ENCODE results near the gene TAOK3. TPM values are rescaled to one million over a fixed set of nuclear protein-coding genes. Genes with fewer than 3 reads are reported as not detected.

TAOK3 gene
- total and polyA plus RNA-seq, 9 of the 15 experiments (the other 6 are each of a cell fraction or from before 2014, with no cell fraction given): 24.3 to 83.5 (median 47.1) TPM

GRCh38 chr12:118187751-118188435 lies 184.8 kb downstream of the TAOK3 start (continued):
- TF ChIP-seq PCBP1 (IDR thresholded peaks at IDR 0.05; ENCODE audit: low read depth, low read length, poor library complexity, severe bottlenecking) (no peak), TAF7 (tag; IDR thresholded peaks at IDR 0.05) (no peak), GMEB1 (CRISPR knock-in tag; IDR thresholded peaks at IDR 0.05) (no peak), SMARCA4 (IDR thresholded peaks at IDR 0.05) (peak; percentile 31; the same call in 1 of the 2 replicates), HNRNPL (IDR thresholded peaks at IDR 0.05; ENCODE audit: low read depth, low read length) (no peak), ZNF644 (tag; IDR thresholded peaks at IDR 0.05; ENCODE audit: low read depth) (no peak), ARID1B (IDR thresholded peaks at IDR 0.05) (peak; percentile 59), NFIX (CRISPR knock-in tag; IDR thresholded peaks at IDR 0.05; ENCODE audit: low read depth) (no peak), ASH1L (IDR thresholded peaks at IDR 0.05; ENCODE audit: borderline replicate concordance, low read depth, partially characterized antibody) (no peak), NBN (IDR thresholded peaks at IDR 0.05; ENCODE audit: low read depth) (no peak), ZNF175 (CRISPR knock-in tag; IDR thresholded peaks at IDR 0.05; ENCODE audit: low read depth) (no peak)
- TF ChIP-seq, protein P1, sequence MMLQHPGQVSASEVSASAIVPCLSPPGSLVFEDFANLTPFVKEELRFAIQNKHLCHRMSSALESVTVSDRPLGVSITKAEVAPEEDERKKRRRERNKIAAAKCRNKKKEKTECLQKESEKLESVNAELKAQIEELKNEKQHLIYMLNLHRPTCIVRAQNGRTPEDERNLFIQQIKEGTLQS (IDR thresholded peaks at IDR 0.05): no peak
- TF ChIP-seq, protein P1 (CRISPR knock-in tag; conservative IDR thresholded peaks at IDR 0.05): no peak
- TF ChIP-seq, protein P2, sequence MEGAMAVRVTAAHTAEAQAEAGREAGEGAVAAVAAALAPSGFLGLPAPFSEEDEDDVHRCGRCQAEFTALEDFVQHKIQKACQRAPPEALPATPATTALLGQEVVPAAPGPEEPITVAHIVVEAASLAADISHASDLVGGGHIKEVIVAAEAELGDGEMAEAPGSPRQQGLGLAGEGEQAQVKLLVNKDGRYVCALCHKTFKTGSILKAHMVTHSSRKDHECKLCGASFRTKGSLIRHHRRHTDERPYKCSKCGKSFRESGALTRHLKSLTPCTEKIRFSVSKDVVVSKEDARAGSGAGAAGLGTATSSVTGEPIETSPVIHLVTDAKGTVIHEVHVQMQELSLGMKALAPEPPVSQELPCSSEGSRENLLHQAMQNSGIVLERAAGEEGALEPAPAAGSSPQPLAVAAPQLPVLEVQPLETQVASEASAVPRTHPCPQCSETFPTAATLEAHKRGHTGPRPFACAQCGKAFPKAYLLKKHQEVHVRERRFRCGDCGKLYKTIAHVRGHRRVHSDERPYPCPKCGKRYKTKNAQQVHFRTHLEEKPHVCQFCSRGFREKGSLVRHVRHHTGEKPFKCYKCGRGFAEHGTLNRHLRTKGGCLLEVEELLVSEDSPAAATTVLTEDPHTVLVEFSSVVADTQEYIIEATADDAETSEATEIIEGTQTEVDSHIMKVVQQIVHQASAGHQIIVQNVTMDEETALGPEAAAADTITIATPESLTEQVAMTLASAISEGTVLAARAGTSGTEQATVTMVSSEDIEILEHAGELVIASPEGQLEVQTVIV (CRISPR knock-in tag; IDR thresholded peaks at IDR 0.05; ENCODE audit: borderline replicate concordance): no peak

Measured in K562 (cell line).